Activated T-helper 1 cell treated with anti-CD3 and anti-CD28 coated beads, Interleukin-2, amount 50 U/mL, for 16 hours (primary cell): ENCODE measurements around the gene PXN.

Source experiments
- DNase-seq, 2 donors: peaks; one replicate each; pipeline ENCODE4 v3.0.0-alpha.2; 2020; ENCODE audit warnings: low read depth in 1 of 2, low spot score in 1 of 2

PXN gene

DNA sequence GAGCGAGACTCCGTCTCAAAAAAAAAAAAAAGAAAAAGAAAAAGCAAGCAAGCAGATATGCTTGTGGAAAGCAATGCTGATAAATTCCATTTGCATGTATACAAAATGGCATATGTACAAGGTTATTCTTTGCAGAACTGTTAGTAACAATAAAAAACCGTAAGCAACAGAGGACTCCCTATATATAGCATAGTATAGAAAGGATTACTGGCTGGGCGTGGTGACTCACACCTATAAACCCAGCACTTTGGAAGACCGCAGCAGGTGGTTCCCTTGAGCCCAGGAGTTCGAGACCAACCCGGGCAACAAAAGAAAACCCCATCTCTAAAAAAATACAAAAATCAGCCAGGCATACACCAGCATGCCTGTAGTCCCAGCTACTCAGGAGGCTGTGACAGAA, 84.6 kb downstream of the PXN start:
- no peak for DNase-seq

DNA sequence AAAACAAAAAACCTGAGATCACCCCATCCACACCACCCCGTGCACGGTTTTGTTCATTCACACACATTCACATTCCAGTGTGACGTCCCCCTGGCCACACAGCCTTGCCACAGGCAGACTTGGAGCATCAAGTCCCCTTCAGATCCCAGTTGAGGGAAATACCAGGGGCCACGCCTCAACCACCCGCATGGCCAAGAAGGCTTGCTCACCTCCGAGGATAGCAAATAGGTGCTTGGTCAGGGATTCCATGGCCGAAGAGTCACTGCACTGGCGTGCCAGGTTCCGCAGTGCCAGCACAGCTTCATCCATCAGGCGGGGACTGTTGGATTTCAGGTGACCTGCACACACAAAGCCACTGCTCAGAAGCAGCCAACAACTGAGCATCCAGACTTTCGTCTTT, 90.0 kb downstream of the PXN start:
- DNase-seq, result no peak

DNA sequence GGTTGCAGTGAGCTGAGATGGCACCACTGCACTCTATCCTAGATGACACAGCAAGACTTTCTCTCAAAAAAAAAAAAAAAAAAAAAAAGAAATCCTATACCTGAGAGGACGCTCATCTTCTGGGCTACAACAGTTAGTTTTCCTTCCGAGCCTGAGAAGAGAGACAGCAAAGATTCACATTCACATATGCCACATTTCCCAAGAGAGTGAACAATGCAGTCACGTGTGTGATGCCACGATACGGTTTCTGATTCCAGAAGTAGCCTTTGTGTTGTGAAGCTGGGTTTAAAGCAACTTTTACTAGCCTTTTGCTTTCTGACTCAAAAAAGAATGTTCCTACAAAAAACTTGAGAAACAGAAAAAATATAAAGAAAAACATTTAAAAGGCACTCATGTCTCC, 90.5 kb downstream of the PXN start:
- no peak for DNase-seq

GRCh38 chr12:120172053-120172452, 93.5 kb downstream of the PXN start:
- DNase-seq, result no peak

DNA sequence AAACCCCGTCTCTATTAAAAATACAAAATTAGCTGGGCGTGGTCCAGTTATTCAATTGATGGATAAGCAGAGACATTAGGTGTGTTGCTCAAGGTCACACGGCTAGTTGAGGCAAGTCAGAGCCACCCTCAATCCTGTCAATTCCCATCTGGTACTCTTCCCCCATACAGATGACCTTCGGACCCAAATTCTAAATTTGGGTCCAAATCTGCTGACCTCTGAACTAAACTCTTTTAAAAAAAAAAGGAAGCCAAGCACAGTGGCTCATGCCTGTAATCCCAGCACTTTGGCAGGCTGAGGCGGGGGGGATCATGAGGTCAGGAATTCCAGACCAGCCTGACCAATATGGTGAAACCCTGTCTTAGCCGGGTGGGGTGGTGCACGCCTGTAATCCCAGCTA, 94.9 kb downstream of the PXN start:
- DNase-seq, result no peak

GRCh38 chr12:120169946-120170345, 95.6 kb downstream of the PXN start:
- DNase-seq, result no peak

- DNase-seq, result no peak
Observed at GRCh38 chr12:120168337-120168736, 97.2 kb downstream of the PXN start.

GRCh38 chr12:120167529-120168095, 97.9 kb downstream of the PXN start:
- no peak for DNase-seq

DNA sequence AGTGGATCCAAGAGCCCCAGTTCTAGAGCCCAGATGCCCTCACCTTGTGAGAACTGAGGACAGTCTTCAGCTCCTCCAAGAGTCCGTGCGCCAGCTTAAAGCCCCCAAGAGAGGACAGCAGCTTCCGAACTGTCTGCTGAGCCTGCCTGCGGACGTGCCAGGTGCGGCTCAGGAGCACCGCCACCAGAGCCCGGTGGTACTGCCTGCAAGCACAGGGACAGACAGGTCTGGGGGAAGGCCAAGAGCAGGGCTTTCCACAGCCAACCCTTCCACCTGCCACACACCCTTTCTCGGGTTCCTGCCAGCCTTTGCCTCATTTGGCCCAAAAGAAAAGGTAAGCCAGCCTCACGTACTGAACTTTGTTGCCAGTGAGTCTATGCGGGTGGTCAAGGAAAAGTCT, 101.2 kb downstream of the PXN start:
- no peak for DNase-seq

GRCh38 chr12:120162763-120163162, 102.8 kb downstream of the PXN start:
- no peak for DNase-seq

- no peak for DNase-seq
Observed at GRCh38 chr12:120161852-120162251, 103.7 kb downstream of the PXN start.
